Kidney epithelial cell (primary cell): ENCODE measurements around the gene ATP5PB. TPM values are rescaled to one million over a fixed set of nuclear protein-coding genes. Genes with fewer than 3 reads are reported as not detected.

Experiments used
- DNase-seq: peaks from one replicate; pipeline ENCODE4 v3.0.0-alpha.2; 2010; ENCODE audit warnings: low read depth
- H3K27me3 ChIP-seq: 2 replicates; pipeline ENCODE4 v1.6.0; 2011; ENCODE audit warnings: low read length; ENCODE audit not compliant: control insufficient read depth, insufficient read depth
- H3K36me3 ChIP-seq: 2 replicates; pipeline ENCODE4 v1.5.1; 2011; ENCODE audit warnings: low read length; ENCODE audit not compliant: control insufficient read depth, insufficient read depth
- H3K4me3 ChIP-seq: 2 replicates; pipeline ENCODE4 v1.5.1; 2011; ENCODE audit warnings: low read depth, mild to moderate bottlenecking, control low read depth, low read length
- CTCF ChIP-seq: IDR thresholded peaks from 2 replicates; pipeline ENCODE4 v1.5.1; 2011; ENCODE audit warnings: mild to moderate bottlenecking, moderate library complexity, low read length, control low read depth, inconsistent platforms; ENCODE audit not compliant: insufficient read depth, poor library complexity, severe bottlenecking
- total RNA-seq: library from RNA; depleted of rRNA; stranded (reverse); fragments of >200 nt; gene quantifications from 2 replicates; pipeline ENCODE4 v1.2.3, GENCODE V29; 2015

ATP5PB gene
- total RNA-seq, 1 donor from 2014 or later, result 224 TPM

DNA sequence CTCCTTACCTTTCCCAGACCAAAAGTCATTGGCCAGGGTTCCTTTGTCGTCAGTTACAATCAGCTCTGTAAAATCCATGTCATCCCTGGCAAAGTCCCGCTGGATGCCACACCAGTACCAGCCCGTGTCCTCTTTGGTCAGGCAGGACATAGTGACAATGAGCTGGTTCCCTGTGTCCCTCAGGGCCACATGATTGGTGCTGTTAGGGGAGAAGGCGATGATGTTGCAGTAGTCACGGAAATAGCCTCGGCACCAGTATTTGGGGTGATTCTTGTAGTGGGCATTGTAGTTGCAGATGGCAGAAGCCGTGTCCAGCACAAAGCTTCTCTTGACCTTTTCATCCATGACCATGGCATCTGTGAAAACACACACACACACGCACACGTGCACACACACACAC lies 39.4 kb downstream of the ATP5PB start:
- H3K27me3 ChIP-seq, result no peaks in the 10 kb centered on the region
- TF ChIP-seq CTCF, result no peak
- no peaks in the 10 kb centered on the region for H3K36me3 ChIP-seq
- DNase-seq, result no peak
- no peak overlapping the region for H3K4me3 ChIP-seq

DNA sequence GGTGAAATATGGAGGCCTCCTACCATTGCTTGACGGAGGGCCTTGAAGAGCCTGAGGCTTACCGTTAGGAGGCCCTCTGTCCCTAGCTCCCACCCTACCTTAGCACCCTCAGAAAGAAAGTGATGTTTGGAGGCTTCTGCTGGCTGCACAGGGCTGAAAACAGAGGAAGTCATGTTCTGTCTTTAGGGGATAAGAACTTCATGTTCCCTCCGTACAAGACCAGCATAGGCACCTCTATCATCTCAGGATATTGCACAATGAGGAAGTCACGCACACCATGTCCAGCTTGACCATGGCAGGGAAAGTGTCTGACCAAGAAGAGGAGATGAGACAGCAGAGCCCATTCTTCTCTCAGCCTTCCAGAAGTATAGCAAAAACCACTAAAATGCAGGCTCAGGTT lies 40.3 kb downstream of the ATP5PB start:
- H3K27me3 ChIP-seq, result no peaks in the 10 kb centered on the region
- H3K4me3 ChIP-seq, result no peak overlapping the region
- no peak for DNase-seq
- H3K36me3 ChIP-seq, result no peaks in the 10 kb centered on the region
- TF ChIP-seq CTCF, result no peak

DNA sequence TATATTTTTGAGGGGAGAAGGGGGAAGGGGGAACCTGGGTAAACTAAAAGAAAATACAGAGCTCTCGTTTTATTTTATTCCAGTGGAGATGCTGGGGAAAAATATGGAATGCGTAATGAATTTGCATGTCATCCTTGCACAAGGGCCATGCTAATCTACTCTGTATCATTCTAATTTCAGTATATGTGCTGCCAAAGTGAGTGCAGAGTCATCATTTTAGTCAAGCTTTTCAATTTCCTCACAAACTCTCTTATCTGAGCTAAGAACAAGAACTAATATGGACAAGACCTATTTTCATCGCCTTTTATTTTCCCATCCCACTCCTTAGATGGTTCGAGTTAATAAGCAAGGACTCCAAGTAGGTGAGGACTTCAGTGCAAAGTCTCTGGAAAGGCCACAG lies 41.0 kb downstream of the ATP5PB start:
- Histone ChIP-seq H3K4me3 (no peak overlapping the region), H3K36me3 (no peaks in the 10 kb centered on the region), H3K27me3 (no peaks in the 10 kb centered on the region)
- no peak for TF ChIP-seq CTCF
- DNase-seq, result no peak

- Histone ChIP-seq H3K27me3 (no peaks in the 10 kb centered on the region), H3K36me3 (no peaks in the 10 kb centered on the region), H3K4me3 (no peak overlapping the region)
- no peak for TF ChIP-seq CTCF
- DNase-seq, result no peak
These were observed 41.8 kb downstream of the ATP5PB start for GRCh38 chr1:111491070-111491469.

DNA sequence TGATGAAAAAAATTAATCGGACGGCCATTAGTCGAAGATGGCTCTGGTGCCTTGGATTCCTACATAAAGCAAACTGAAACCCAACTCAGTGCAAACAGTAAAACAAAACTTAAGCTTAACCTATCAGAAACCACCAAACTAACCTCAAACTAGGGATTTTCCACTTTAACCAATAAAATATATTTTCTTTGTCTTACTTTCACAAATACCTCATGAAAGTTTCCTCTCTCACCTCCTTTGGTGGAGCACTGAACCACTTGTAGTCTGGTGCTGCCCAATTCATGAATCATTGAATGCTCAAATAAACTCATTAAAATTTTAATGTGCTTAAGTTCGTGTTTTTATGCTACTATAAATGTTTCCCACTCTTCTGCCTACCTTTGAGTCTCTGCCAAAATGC lies 47.1 kb downstream of the ATP5PB start:
- DNase-seq, result no peak
- Histone ChIP-seq H3K27me3 (peaks cover 2% of the 10 kb centered on the region), H3K36me3 (no peaks in the 10 kb centered on the region), H3K4me3 (no peak overlapping the region)
- no peak for TF ChIP-seq CTCF

DNA sequence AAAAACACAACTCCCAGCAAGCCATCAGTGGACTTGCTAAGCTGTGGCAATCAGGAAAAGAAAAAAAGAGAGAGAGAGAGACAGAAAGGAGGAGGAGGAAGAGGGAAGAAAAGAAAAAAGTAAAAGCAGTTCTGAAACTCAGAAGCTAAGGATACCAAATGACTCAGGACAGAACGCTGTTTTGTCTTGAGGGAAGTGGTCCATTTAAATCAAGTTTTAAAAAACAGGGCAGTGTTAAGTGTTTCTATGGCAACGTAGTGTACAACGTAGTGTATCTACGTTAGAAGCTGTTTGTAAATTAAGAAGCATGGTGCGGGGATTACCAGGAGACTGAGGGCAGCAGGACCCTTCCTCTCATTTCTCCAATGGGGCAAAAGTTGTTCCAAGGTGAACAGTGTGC lies 48.3 kb downstream of the ATP5PB start:
- DNase-seq, result no peak
- no peak for TF ChIP-seq CTCF
- Histone ChIP-seq H3K27me3 (peaks cover 2% of the 10 kb centered on the region), H3K36me3 (no peaks in the 10 kb centered on the region), H3K4me3 (no peak overlapping the region)
